Mesenchymal stem cell (in vitro differentiated cells and primary cell): ENCODE data around the gene PIBF1. TPM values are rescaled to one million over a fixed set of nuclear protein-coding genes. Genes with fewer than 3 reads are reported as not detected.
A peak's percentile ranks its signal among the peaks of the same experiment; 100 is the strongest.

Source experiments
- DNase-seq: peaks from one replicate; pipeline ENCODE4 v3.0.0-alpha.2; 2013
- H2AFZ ChIP-seq: one replicate; pipeline ENCODE4 v1.6.1; 2013; ENCODE audit warnings: low read depth, mild to moderate bottlenecking, control low read depth, inconsistent platforms, low read length, moderate library complexity
- H2AK5ac ChIP-seq: 2 replicates; pipeline ENCODE4 v1.6.1; 2013; ENCODE audit warnings: low read length, moderate library complexity, mild to moderate bottlenecking, inconsistent platforms; ENCODE audit not compliant: severe bottlenecking
- H2BK120ac ChIP-seq: one replicate; pipeline ENCODE4 v1.6.1; 2013; ENCODE audit warnings: low read depth, mild to moderate bottlenecking, inconsistent platforms, low read length, moderate library complexity
- H2BK12ac ChIP-seq, 2 experiments: one replicate each; pipeline ENCODE4 v1.6.1; 2013; ENCODE audit warnings: inconsistent platforms in 2 of 2, low read length in 2 of 2, mild to moderate bottlenecking in 2 of 2, moderate library complexity in 2 of 2, control low read depth in 1 of 2
- H2BK15ac ChIP-seq: one replicate; pipeline ENCODE4 v1.6.1; 2013; ENCODE audit warnings: mild to moderate bottlenecking, low read depth, inconsistent platforms; ENCODE audit not compliant: poor library complexity, severe bottlenecking
- H2BK5ac ChIP-seq: 2 replicates; pipeline ENCODE4 v1.6.1; 2013; ENCODE audit warnings: low read depth, mild to moderate bottlenecking, low read length, control low read depth, inconsistent platforms; ENCODE audit not compliant: poor library complexity, severe bottlenecking
- H3K14ac ChIP-seq, 2 experiments: one replicate each; pipeline ENCODE4 v1.6.1; 2013; ENCODE audit warnings: inconsistent platforms in 2 of 2, low read length in 2 of 2, control low read depth in 1 of 2, mild to moderate bottlenecking in 1 of 2, moderate library complexity in 1 of 2
- H3K18ac ChIP-seq, 2 experiments: one replicate each; pipeline ENCODE4 v1.6.1; 2013; ENCODE audit warnings: inconsistent platforms in 2 of 2, low read length in 2 of 2, control low read depth in 1 of 2, low read depth in 1 of 2, mild to moderate bottlenecking in 1 of 2
- H3K23ac ChIP-seq, 2 experiments: one replicate each; pipeline ENCODE4 v1.6.1; 2013; ENCODE audit warnings: inconsistent platforms in 2 of 2, low read length in 2 of 2, mild to moderate bottlenecking in 2 of 2, moderate library complexity in 2 of 2, control low read depth in 1 of 2
- H3K27ac ChIP-seq: 2 replicates; pipeline ENCODE4 v1.5.1; 2013; ENCODE audit warnings: mild to moderate bottlenecking, moderate library complexity, low read length, control low read depth, inconsistent platforms; ENCODE audit not compliant: poor library complexity, severe bottlenecking
- H3K27me3 ChIP-seq, 2 experiments: 2 replicates each; pipeline versions ENCODE4 v1.6.1 to v1.7.0; 2013; ENCODE audit warnings: low read length in 2 of 2, mild to moderate bottlenecking in 2 of 2, moderate library complexity in 2 of 2, control low read depth in 1 of 2, inconsistent platforms in 1 of 2; ENCODE audit not compliant: control insufficient read depth in 1 of 2, insufficient read depth in 1 of 2
- H3K36me3 ChIP-seq, 2 experiments: 2 replicates each; pipeline versions ENCODE4 v1.6.1 to v1.7.0; 2013; ENCODE audit warnings: low read length in 2 of 2, control low read depth in 1 of 2, inconsistent platforms in 1 of 2, low read depth in 1 of 2, mild to moderate bottlenecking in 1 of 2; ENCODE audit not compliant: insufficient read depth in 2 of 2, control insufficient read depth in 1 of 2
- H3K4ac ChIP-seq, 2 experiments: one replicate each; pipeline ENCODE4 v1.6.1; 2013; ENCODE audit warnings: inconsistent platforms in 2 of 2, low read length in 2 of 2, mild to moderate bottlenecking in 2 of 2, moderate library complexity in 2 of 2, control low read depth in 1 of 2, low read depth in 1 of 2
- H3K4me1 ChIP-seq: 2 replicates; pipeline ENCODE4 v1.6.1; 2013; ENCODE audit warnings: low read depth, low read length, control low read depth; ENCODE audit not compliant: control insufficient read depth, insufficient read depth
- H3K4me2 ChIP-seq: 2 replicates; pipeline ENCODE4 v1.6.1; 2013; ENCODE audit warnings: low read length, mild to moderate bottlenecking, inconsistent platforms; ENCODE audit not compliant: poor library complexity, severe bottlenecking
- H3K4me3 ChIP-seq, 2 experiments: 2 replicates each; pipeline versions ENCODE4 v1.5.1 to v1.7.0; 2013; ENCODE audit warnings: low read length in 2 of 2, mild to moderate bottlenecking in 2 of 2, control low read depth in 1 of 2, low read depth in 1 of 2; ENCODE audit not compliant: insufficient read depth in 1 of 2
- H3K79me1 ChIP-seq: replicated peaks from 2 replicates; pipeline ENCODE4 v1.6.1; 2013; ENCODE audit warnings: mild to moderate bottlenecking, control low read depth, low read length, inconsistent platforms; ENCODE audit not compliant: poor library complexity, severe bottlenecking
- H3K9ac ChIP-seq: 2 replicates; pipeline ENCODE4 v1.7.0; 2013; ENCODE audit warnings: mild to moderate bottlenecking, low read length, moderate library complexity
- H3K9me3 ChIP-seq: 2 replicates; pipeline ENCODE4 v1.7.0; 2013; ENCODE audit warnings: mild to moderate bottlenecking, low read length; ENCODE audit not compliant: control insufficient read depth
- H4K8ac ChIP-seq: one replicate; pipeline ENCODE4 v1.6.1; 2013; ENCODE audit warnings: inconsistent platforms, mild to moderate bottlenecking, low read length, moderate library complexity
- H4K91ac ChIP-seq: one replicate; pipeline ENCODE4 v1.6.1; 2013; ENCODE audit warnings: mild to moderate bottlenecking, low read length, inconsistent platforms
- WGBS: methylation state at CpG from one replicate; pipeline ENCODE4 v1.1.7; 2013; ENCODE audit warnings: mixed read lengths; 5-methylcytosine and 5-hydroxymethylcytosine counted together
- polyA plus RNA-seq, 2 experiments: library from polyadenylated mRNA; stranded (reverse); fragments of 200-250 nt; gene quantifications; one replicate each; pipeline ENCODE4 v1.2.3, GENCODE V29; 2013

PIBF1 gene
- polyA plus RNA-seq (2013, experiment 1 of 2): 8.8 TPM
- polyA plus RNA-seq (2013, experiment 2 of 2): 8.8 TPM

GRCh38 chr13:72781451-72782439, at the start of gene PIBF1, which contains the start of gene DIS3:
PIBF1 (plus strand) TSS chr13:72782133; CDS start chr13:72783470, 1,337 bp downstream.
DIS3 (minus strand) TSS chr13:72781900; CDS start chr13:72781832, 68 bp downstream.
- Histone ChIP-seq H3K14ac (peak within 1 kb of the TSS; percentile 74 to 98), H3K27ac (peak within 1 kb of the TSS; percentile 92), H3K4me3 (peak within 1 kb of the TSS; percentile 84 to 100), H3K4me1 (peaks cover 3% of the 10 kb centered on the region), H4K8ac (peak within 1 kb of the TSS; percentile 96), H3K23ac (peak within 1 kb of the TSS in 1 of 2 experiments; percentile 99), H2AFZ (peak within 1 kb of the TSS; percentile 95), H2BK5ac (peak within 1 kb of the TSS; percentile 57), H3K79me1 (peaks cover 15% of the 10 kb centered on the region), H3K9ac (peak within 1 kb of the TSS; percentile 98), H2AK5ac (peak within 1 kb of the TSS; percentile 77), H4K91ac (peak within 1 kb of the TSS; percentile 95), H3K4ac (peak within 1 kb of the TSS; percentile 99), H3K4me2 (peak within 1 kb of the TSS; percentile 89), H3K18ac (peak within 1 kb of the TSS; percentile 86 to 94), H2BK12ac (peak within 1 kb of the TSS in 1 of 2 experiments; percentile 52), H2BK120ac (peak within 1 kb of the TSS; percentile 73), H3K9me3 (no peaks in the 10 kb centered on the region), H2BK15ac (peak within 1 kb of the TSS; percentile 52), H3K36me3 (peaks cover 4 to 44% of the 10 kb centered on the region in 2 experiments), H3K27me3 (no peaks in the 10 kb centered on the region)
- DNase-seq: peak; percentile 99
- WGBS: under 1% methylated on average over 79 of the region's 81 CpGs

GRCh38 chr13:72737033-72737432, 44.9 kb upstream of the PIBF1 start:
- 80% methylated on average over 1 of the region's 3 CpGs for WGBS
- peak overlapping the region; percentile 28 for H4K8ac ChIP-seq
- H3K4me2 ChIP-seq: no peak overlapping the region

GRCh38 chr13:72740015-72740414, 41.9 kb upstream of the PIBF1 start:
- Histone ChIP-seq H2BK12ac (no peak overlapping the region), H2AK5ac (no peak overlapping the region), H2BK5ac (no peak overlapping the region), H4K8ac (no peak overlapping the region), H3K36me3 (peaks cover 0 to 40% of the 10 kb centered on the region in 2 experiments), H3K4me2 (no peak overlapping the region), H3K9me3 (no peaks in the 10 kb centered on the region), H3K18ac (no peak overlapping the region), H2BK15ac (no peak overlapping the region), H2AFZ (no peak overlapping the region), H4K91ac (no peak overlapping the region), H3K27ac (no peak overlapping the region), H3K79me1 (peaks cover 20% of the 10 kb centered on the region), H3K23ac (peak overlapping the region in 1 of 2 experiments; percentile 83), H2BK120ac (no peak overlapping the region), H3K4me1 (no peaks in the 10 kb centered on the region), H3K4ac (no peak overlapping the region), H3K9ac (no peak overlapping the region), H3K4me3 (no peak overlapping the region), H3K14ac (no peak overlapping the region), H3K27me3 (no peaks in the 10 kb centered on the region)
- WGBS: 93% methylated on average over 1 of the region's 1 CpG
- DNase-seq: no peak

More at GRCh38 chr13:72737033-72737432, 44.9 kb upstream of the PIBF1 start:
- Histone ChIP-seq H2BK12ac (no peak overlapping the region), H3K27ac (no peak overlapping the region), H3K27me3 (no peaks in the 10 kb centered on the region), H2BK120ac (no peak overlapping the region), H3K9me3 (no peaks in the 10 kb centered on the region), H3K36me3 (peaks cover 3 to 42% of the 10 kb centered on the region in 2 experiments), H3K4me3 (no peak overlapping the region), H2BK15ac (no peak overlapping the region), H2AK5ac (no peak overlapping the region), H4K91ac (no peak overlapping the region), H3K9ac (no peak overlapping the region), H3K18ac (no peak overlapping the region), H3K14ac (no peak overlapping the region), H3K4me1 (no peaks in the 10 kb centered on the region), H3K79me1 (peaks cover 23% of the 10 kb centered on the region), H2AFZ (no peak overlapping the region), H2BK5ac (no peak overlapping the region), H3K23ac (no peak overlapping the region), H3K4ac (no peak overlapping the region)
- DNase-seq: no peak

- H2AFZ ChIP-seq: no peak overlapping the region
- H2BK5ac ChIP-seq: no peak overlapping the region
- no peak overlapping the region for H2BK15ac ChIP-seq
- no peak overlapping the region for H2BK12ac ChIP-seq
- no CpG with 5 or more reads among the region's 1 CpG for WGBS
- H3K79me1 ChIP-seq: peaks cover 15% of the 10 kb centered on the region
- H3K4ac ChIP-seq: no peak overlapping the region
- no peak overlapping the region for H3K14ac ChIP-seq
- H3K27ac ChIP-seq: no peak overlapping the region
- no peaks in the 10 kb centered on the region for H3K27me3 ChIP-seq
- no peak overlapping the region for H3K4me3 ChIP-seq
- H3K18ac ChIP-seq: no peak overlapping the region
- no peak overlapping the region for H2AK5ac ChIP-seq
- H3K9ac ChIP-seq: no peak overlapping the region
- H2BK120ac ChIP-seq: no peak overlapping the region
- peaks cover 0 to 62% of the 10 kb centered on the region in 2 experiments for H3K36me3 ChIP-seq
- no peak overlapping the region for H3K4me2 ChIP-seq
- H4K8ac ChIP-seq: no peak overlapping the region
- H3K9me3 ChIP-seq: no peaks in the 10 kb centered on the region
- no peak overlapping the region for H3K23ac ChIP-seq
- H3K4me1 ChIP-seq: no peaks in the 10 kb centered on the region
- no peak overlapping the region for H4K91ac ChIP-seq
- peak; percentile 18 for DNase-seq
Measured at GRCh38 chr13:72745260-72745659, 36.7 kb upstream of the PIBF1 start.
